HCT116 (cell line): Measurements from ENCODE around the gene MAIP1.

ENCODE experiments used
- EZH2 ChIP-seq: fragments of 200-600 bp; sonication (generic); IDR thresholded peaks from 2 replicates; pipeline ENCODE4 v1.6.1; 2017; ENCODE audit warnings: antibody characterized with exemption, mixed run types
- TCF7L2 ChIP-seq: IDR thresholded peaks from 2 replicates; pipeline ENCODE4 v1.7.0; 2011; ENCODE audit warnings: borderline replicate concordance, inconsistent platforms; ENCODE audit not compliant: insufficient read depth, insufficient read length; ENCODE audit errors: extremely low read depth
- YY1 ChIP-seq: IDR thresholded peaks from 2 replicates; pipeline ENCODE4 v1.6.1; 2011; ENCODE audit warnings: low read length, low read depth, moderate library complexity, mild to moderate bottlenecking; ENCODE audit not compliant: insufficient replicate concordance; ENCODE audit errors: extremely low read depth
- ZNF274 ChIP-seq: fragments of 200-500 bp; sonication (Bioruptor generic); IDR thresholded peaks from 2 replicates; pipeline ENCODE4 v1.6.1; 2014; ENCODE audit warnings: mild to moderate bottlenecking, low read depth, low read length, inconsistent platforms
- TF ChIP-seq, protein P1 (sequence below), 3 experiments: fragments of 200-600 bp in 1 of 3; sonication (generic) in 1 of 3; IDR thresholded peaks in 2 of 3; conservative IDR thresholded peaks in 1 of 3; 2 replicates each; pipeline ENCODE4 v1.5.1; 2012 to 2017; ENCODE audit warnings: low read depth in 2 of 3, low read length in 2 of 3, antibody characterized with exemption in 1 of 3, borderline replicate concordance in 1 of 3, control low read depth in 1 of 3, mild to moderate bottlenecking in 1 of 3, mixed read lengths in 1 of 3, mixed run types in 1 of 3, moderate library complexity in 1 of 3; ENCODE audit not compliant: insufficient read depth in 1 of 3
- TF ChIP-seq, protein P2 (sequence below): IDR thresholded peaks from 2 replicates; pipeline ENCODE4 v1.6.1; 2012
- TF ChIP-seq, protein P3 (sequence below): IDR thresholded peaks from 2 replicates; pipeline ENCODE4 v1.6.1; 2011; ENCODE audit warnings: mild to moderate bottlenecking, low read length, moderate library complexity; ENCODE audit not compliant: insufficient replicate concordance; ENCODE audit errors: extremely low read depth

DNA sequence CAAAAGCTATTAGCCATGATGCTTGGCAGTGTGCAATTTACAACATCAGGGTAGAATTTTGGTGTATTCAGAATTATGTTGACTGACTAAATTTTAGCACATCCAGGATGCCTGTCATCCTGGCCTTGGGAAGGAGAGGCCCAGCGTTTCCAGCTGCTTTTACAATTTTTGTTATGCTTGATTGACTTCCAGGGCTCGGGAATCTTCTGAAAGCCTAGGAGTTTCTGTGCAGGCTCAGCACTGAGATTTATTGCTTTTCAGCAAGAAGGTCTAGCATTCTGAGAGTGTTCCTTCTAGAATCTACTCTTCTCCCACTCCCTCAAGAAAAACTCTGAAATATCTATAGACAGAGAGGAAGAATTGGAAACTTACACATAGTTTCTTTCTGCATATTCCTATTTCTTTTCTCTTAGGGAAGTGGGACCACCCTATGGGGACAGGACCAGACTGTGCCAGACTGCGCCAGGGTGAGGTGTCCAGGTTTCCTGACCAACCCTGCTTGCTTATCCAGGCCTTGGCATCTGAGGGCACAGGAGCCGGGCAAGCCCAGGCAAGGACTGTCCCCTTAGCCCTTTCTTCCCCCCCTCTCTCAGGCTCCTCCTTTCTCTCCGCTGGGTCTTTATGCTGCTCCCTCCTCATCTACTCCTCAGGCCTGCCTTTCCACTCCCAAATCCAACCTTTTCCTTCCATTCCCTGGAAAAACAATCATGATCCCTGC lies 26.9 kb downstream of the MAIP1 start:
- TF ChIP-seq, protein P1, sequence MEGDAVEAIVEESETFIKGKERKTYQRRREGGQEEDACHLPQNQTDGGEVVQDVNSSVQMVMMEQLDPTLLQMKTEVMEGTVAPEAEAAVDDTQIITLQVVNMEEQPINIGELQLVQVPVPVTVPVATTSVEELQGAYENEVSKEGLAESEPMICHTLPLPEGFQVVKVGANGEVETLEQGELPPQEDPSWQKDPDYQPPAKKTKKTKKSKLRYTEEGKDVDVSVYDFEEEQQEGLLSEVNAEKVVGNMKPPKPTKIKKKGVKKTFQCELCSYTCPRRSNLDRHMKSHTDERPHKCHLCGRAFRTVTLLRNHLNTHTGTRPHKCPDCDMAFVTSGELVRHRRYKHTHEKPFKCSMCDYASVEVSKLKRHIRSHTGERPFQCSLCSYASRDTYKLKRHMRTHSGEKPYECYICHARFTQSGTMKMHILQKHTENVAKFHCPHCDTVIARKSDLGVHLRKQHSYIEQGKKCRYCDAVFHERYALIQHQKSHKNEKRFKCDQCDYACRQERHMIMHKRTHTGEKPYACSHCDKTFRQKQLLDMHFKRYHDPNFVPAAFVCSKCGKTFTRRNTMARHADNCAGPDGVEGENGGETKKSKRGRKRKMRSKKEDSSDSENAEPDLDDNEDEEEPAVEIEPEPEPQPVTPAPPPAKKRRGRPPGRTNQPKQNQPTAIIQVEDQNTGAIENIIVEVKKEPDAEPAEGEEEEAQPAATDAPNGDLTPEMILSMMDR (IDR thresholded peaks at IDR 0.05 in 2 of 3, conservative IDR thresholded peaks at IDR 0.05 in 1 of 3; ENCODE audit: borderline replicate concordance in 1 of 3, insufficient read depth in 1 of 3, low read depth in 2 of 3, low read length in 2 of 3), result no peak
- TF ChIP-seq, protein P2, sequence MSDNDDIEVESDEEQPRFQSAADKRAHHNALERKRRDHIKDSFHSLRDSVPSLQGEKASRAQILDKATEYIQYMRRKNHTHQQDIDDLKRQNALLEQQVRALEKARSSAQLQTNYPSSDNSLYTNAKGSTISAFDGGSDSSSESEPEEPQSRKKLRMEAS, result no peak
- TF ChIP-seq YY1, result no peak
- TF ChIP-seq, protein P3, sequence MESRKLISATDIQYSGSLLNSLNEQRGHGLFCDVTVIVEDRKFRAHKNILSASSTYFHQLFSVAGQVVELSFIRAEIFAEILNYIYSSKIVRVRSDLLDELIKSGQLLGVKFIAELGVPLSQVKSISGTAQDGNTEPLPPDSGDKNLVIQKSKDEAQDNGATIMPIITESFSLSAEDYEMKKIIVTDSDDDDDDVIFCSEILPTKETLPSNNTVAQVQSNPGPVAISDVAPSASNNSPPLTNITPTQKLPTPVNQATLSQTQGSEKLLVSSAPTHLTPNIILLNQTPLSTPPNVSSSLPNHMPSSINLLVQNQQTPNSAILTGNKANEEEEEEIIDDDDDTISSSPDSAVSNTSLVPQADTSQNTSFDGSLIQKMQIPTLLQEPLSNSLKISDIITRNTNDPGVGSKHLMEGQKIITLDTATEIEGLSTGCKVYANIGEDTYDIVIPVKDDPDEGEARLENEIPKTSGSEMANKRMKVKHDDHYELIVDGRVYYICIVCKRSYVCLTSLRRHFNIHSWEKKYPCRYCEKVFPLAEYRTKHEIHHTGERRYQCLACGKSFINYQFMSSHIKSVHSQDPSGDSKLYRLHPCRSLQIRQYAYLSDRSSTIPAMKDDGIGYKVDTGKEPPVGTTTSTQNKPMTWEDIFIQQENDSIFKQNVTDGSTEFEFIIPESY, result no peak
- no peak for TF ChIP-seq ZNF274
- TF ChIP-seq EZH2, result no peak
- TF ChIP-seq TCF7L2, result no peak
